T47D (cell line): ENCODE data around the gene XPNPEP3.

ENCODE experiments used
- DNase-seq, 2 experiments: peaks; one replicate each; pipeline versions ENCODE4 v3.0.0 to v3.0.0-alpha.2; 2011 to 2012; ENCODE audit warnings: low read depth in 1 of 2, low spot score in 1 of 2
- JUND ChIP-seq: IDR thresholded peaks from 2 replicates; pipeline ENCODE4 v1.6.1; 2012; ENCODE audit warnings: low read depth
- in situ Hi-C: cut with HindIII; loops from 2 replicates; pipeline ENCODE4 v1.10.0; 2016; ENCODE audit warnings: low sequenced_read_pairs, low pct_unique_long_range_greater_than_20kb

The XPNPEP3 gene

GRCh38 chr22:40922484-40923303 is 65.7 kb downstream of the XPNPEP3 start:
- in situ Hi-C loops: no loop called here
- no peak for TF ChIP-seq JUND
- peak; percentile 9 to 66 for DNase-seq

GRCh38 chr22:40928657-40929056 is 71.7 kb downstream of the XPNPEP3 start:
- TF ChIP-seq JUND: no peak
- DNase-seq: no peak
- in situ Hi-C loops: no loop called here

- TF ChIP-seq JUND: no peak
- in situ Hi-C loops: no loop called here
- DNase-seq: no peak
Observed at GRCh38 chr22:40932396-40932795, 75.4 kb downstream of the XPNPEP3 start.

- in situ Hi-C loops: no loop called here
- DNase-seq: no peak
- TF ChIP-seq JUND: no peak
Observed at GRCh38 chr22:40939202-40939601, 82.3 kb downstream of the XPNPEP3 start.

- peak; percentile 90 to 97 for DNase-seq
- in situ Hi-C loops: no loop called here
- no peak for TF ChIP-seq JUND
Observed at GRCh38 chr22:40950962-40951794, 94.2 kb downstream of the XPNPEP3 start, which contains the start of gene RBX1. RBX1 (plus strand) TSS chr22:40951378; CDS start chr22:40951399, 21 bp downstream.

- TF ChIP-seq JUND: no peak
- no peak for DNase-seq
- in situ Hi-C loops: no loop called here
Observed at GRCh38 chr22:40951795-40952605, 95.1 kb downstream of the XPNPEP3 start.

- peak in 1 of 2 experiments; percentile 6 for DNase-seq
- TF ChIP-seq JUND: no peak
- in situ Hi-C loops: no loop called here
Observed at GRCh38 chr22:40953471-40953870, 96.5 kb downstream of the XPNPEP3 start.

GRCh38 chr22:40954113-40954512 is 97.2 kb downstream of the XPNPEP3 start:
- DNase-seq: no peak
- no peak for TF ChIP-seq JUND
- in situ Hi-C loops: no loop called here

GRCh38 chr22:40955571-40955970 is 98.6 kb downstream of the XPNPEP3 start:
- DNase-seq: no peak
- no peak for TF ChIP-seq JUND
- in situ Hi-C loops: no loop called here

- in situ Hi-C loops: no loop called here
- TF ChIP-seq JUND: no peak
- DNase-seq: no peak
Observed at GRCh38 chr22:40957601-40958000, 100.7 kb downstream of the XPNPEP3 start.

- no peak for DNase-seq
- no peak for TF ChIP-seq JUND
- in situ Hi-C loops: no loop called here
Observed at GRCh38 chr22:40958299-40958698, 101.4 kb downstream of the XPNPEP3 start.

- no peak for TF ChIP-seq JUND
Observed at GRCh38 chr22:40960145-40960544, 103.2 kb downstream of the XPNPEP3 start.

More at GRCh38 chr22:40960145-40960544, 103.2 kb downstream of the XPNPEP3 start:
- DNase-seq: no peak
- in situ Hi-C loops: no loop called here
